Body of pancreas (tissue), 4 donors: ENCODE data around the gene WNT7B. TPM values are rescaled to one million over a fixed set of nuclear protein-coding genes. Genes with fewer than 3 reads are reported as not detected.
A peak's percentile ranks its signal among the peaks of the same experiment; 100 is the strongest.

ENCODE experiments used
- ATAC-seq: fragments of 150-250 bp; one replicate; pipeline ENCODE4 v1.9.1; 2016
- DNase-seq, 4 donors: peaks; one replicate each; pipeline ENCODE4 v3.0.0-alpha.2; 2019
- H3K27ac ChIP-seq, 4 donors: fragments of 200-600 bp; sonication (generic); 1 replicate in 3 of 4; 2 replicates in 1 of 4; pipeline versions ENCODE4 v1.5.1 to v1.6.1; 2016 to 2019; ENCODE audit warnings: mild to moderate bottlenecking in 1 of 4, mixed read lengths in 1 of 4, moderate library complexity in 1 of 4
- H3K27me3 ChIP-seq, 2 donors: fragments of 200-600 bp; sonication (generic); one replicate each; pipeline ENCODE4 v1.6.0; 2016; ENCODE audit warnings: mild to moderate bottlenecking in 1 of 2
- H3K36me3 ChIP-seq, 2 donors: fragments of 200-600 bp; sonication (generic); replicated peaks in 1 of 2; 2 replicates each; pipeline ENCODE4 v1.5.1; 2016; ENCODE audit warnings: low read depth in 2 of 2; ENCODE audit not compliant: insufficient read depth in 1 of 2
- H3K4me1 ChIP-seq: fragments of 200-600 bp; sonication (generic); one replicate; pipeline ENCODE4 v1.6.0; 2016
- H3K4me3 ChIP-seq, 2 donors: fragments of 200-600 bp; sonication (generic); 1 replicate in 1 of 2; 2 replicates in 1 of 2; pipeline ENCODE4 v1.5.1; 2016 to 2019
- H3K9me3 ChIP-seq, 3 donors: fragments of 200-600 bp; sonication (generic); 1 replicate in 2 of 3; 2 replicates in 1 of 3; pipeline ENCODE4 v1.5.1; 2016
- POLR2A ChIP-seq, 3 donors: fragments of 450-650 bp; IDR thresholded peaks; one replicate each; pipeline ENCODE4 v1.6.1; 2016; ENCODE audit warnings: antibody characterized with exemption in 3 of 3, mild to moderate bottlenecking in 2 of 3
- WGBS, 2 donors: methylation state at CpG; one replicate each; pipeline ENCODE4 v1.1.5; 2017; 5-methylcytosine and 5-hydroxymethylcytosine counted together
- intact Hi-C: fragments of 100-400 bp; cut with DNase I; formaldehyde crosslinking; loops from one replicate; pipeline ENCODE4 v1.15.1; 2023
- total RNA-seq, 2 donors: library from RNA; depleted of rRNA; stranded (reverse); fragments of >200 nt; gene quantifications; one replicate each; pipeline ENCODE4 v1.1.0, GENCODE V29; 2016
- TF ChIP-seq, protein P1 (sequence below), 7 experiments: fragments of 450-650 bp in 4 of 7; fragments of 200-600 bp in 3 of 7; sonication (generic) in 3 of 7; IDR thresholded peaks; one replicate each; pipeline ENCODE4 v1.5.1; 2016 to 2019; ENCODE audit warnings: antibody characterized with exemption in 7 of 7

WNT7B gene
- total RNA-seq, 2 donors from 2014 or later = 2.1 TPM; not detected in 1

DNA sequence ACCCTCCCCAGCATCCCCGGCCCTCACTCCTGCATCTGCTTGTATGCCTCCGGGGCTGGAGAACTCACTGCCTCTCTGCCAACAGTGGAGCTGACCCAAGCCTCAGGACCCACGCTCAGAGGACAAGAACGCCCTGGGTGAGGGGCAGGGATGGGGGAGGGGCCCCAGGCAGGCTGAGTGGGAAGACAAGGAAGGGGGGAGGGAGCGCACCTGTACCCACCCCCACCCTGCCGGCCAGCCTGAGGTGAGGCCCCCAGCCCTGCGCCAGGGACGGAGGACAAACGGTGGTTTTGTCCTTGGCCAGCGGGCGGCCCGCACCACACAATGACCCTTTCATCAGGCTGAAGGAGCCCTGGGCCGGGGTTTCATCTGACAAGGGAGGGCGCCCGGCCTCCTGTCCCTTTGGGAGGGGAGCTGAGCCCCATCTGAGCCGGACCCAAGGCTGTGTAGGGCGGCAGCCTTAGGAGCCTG lies 10.0 kb downstream of the WNT7B start:
- DNase-seq (no peak), ATAC-seq (no peak)
- no peak for TF ChIP-seq POLR2A (IDR thresholded peaks at IDR 0.05)
- TF ChIP-seq, protein P1, sequence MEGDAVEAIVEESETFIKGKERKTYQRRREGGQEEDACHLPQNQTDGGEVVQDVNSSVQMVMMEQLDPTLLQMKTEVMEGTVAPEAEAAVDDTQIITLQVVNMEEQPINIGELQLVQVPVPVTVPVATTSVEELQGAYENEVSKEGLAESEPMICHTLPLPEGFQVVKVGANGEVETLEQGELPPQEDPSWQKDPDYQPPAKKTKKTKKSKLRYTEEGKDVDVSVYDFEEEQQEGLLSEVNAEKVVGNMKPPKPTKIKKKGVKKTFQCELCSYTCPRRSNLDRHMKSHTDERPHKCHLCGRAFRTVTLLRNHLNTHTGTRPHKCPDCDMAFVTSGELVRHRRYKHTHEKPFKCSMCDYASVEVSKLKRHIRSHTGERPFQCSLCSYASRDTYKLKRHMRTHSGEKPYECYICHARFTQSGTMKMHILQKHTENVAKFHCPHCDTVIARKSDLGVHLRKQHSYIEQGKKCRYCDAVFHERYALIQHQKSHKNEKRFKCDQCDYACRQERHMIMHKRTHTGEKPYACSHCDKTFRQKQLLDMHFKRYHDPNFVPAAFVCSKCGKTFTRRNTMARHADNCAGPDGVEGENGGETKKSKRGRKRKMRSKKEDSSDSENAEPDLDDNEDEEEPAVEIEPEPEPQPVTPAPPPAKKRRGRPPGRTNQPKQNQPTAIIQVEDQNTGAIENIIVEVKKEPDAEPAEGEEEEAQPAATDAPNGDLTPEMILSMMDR (IDR thresholded peaks at IDR 0.05) = no peak
- Histone ChIP-seq H3K36me3 (no peaks in the 10 kb centered on the region), H3K9me3 (no peaks in the 10 kb centered on the region), H3K4me1 (peaks cover 10% of the 10 kb centered on the region), H3K4me3 (no peak overlapping the region), H3K27me3 (peaks cover 0 to 11% of the 10 kb centered on the region in 2 donors), H3K27ac (no peak overlapping the region)
- 7 to 29% methylated on average over 8 to 15 of the region's 17 CpGs for WGBS, 2 donors
- intact Hi-C loops = no loop called here

DNA sequence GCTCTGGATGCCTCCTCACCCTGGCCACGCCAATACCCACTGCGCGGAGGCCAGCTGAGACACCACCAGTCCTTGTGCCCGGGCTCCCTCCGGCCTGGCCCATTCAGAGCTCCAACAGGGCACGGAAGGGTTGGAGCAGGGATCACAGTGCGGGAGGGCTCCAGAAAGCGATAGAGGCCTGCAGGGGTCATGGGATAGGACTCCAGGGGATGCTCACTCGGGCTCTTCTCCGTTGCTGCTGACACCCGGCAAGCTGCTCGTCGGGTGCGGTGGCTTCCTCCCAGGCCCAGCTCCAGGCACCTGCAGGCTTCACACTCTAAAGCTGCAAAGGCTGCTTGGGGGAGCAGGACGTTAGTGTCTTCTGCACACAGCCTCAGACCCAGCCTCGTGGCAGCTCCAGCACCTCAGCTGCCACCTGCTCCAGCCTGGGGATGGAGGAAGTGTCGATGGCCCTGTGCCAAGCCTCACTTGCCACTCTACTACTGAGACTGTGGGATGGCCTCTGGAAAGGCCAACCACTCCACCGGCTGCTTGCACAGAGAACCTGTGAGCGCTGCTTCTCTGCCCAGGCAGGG lies 10.6 kb downstream of the WNT7B start:
- peaks cover 0 to 9% of the 10 kb centered on the region in 2 donors for H3K27me3 ChIP-seq
- WGBS, 2 donors = 56 to 80% methylated on average over 1 to 19 of the region's 19 CpGs
- DNase-seq = peak; percentile 31 to 62 (median 47)
- peaks cover 10% of the 10 kb centered on the region for H3K4me1 ChIP-seq
- H3K36me3 ChIP-seq = no peaks in the 10 kb centered on the region
- ATAC-seq = peak; percentile 36
- H3K27ac ChIP-seq = no peak overlapping the region
- no peaks in the 10 kb centered on the region for H3K9me3 ChIP-seq
- TF ChIP-seq, protein P1 (IDR thresholded peaks at IDR 0.05) = no peak
- no peak for TF ChIP-seq POLR2A (IDR thresholded peaks at IDR 0.05)
- intact Hi-C loops = no loop called here
- no peak overlapping the region for H3K4me3 ChIP-seq

DNA sequence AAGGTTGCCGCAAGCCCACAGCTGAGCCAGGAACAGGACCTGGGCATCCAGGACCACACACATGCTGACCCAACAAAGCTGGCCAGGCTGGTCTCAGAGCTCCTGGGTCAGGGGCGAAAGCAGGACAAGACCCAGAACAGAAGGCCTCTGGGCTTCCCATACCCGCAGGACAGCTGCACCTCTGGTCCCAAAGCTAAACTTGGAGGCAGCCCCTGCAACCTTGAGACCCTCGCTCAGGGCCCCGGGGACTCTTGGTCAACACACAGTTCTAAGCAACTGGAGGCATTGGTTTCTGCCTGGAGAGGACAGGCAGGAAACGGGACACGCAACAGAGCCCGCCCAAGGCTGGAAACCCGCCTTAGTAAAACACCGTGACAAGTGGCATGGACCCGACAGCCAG lies 11.4 kb downstream of the WNT7B start:
- peaks cover 0 to 1% of the 10 kb centered on the region in 2 donors for H3K27me3 ChIP-seq
- H3K36me3 ChIP-seq = no peaks in the 10 kb centered on the region
- H3K9me3 ChIP-seq = no peaks in the 10 kb centered on the region
- no peak overlapping the region for H3K27ac ChIP-seq
- H3K4me1 ChIP-seq = peaks cover 10% of the 10 kb centered on the region
- WGBS, 2 donors = 70 to 92% methylated on average over 2 to 11 of the region's 11 CpGs
- H3K4me3 ChIP-seq = no peak overlapping the region
- intact Hi-C loops = no loop called here
- ATAC-seq (no peak), DNase-seq (no peak)
- TF ChIP-seq, protein P1 (IDR thresholded peaks at IDR 0.05) = no peak
- TF ChIP-seq POLR2A (IDR thresholded peaks at IDR 0.05) = no peak

DNA sequence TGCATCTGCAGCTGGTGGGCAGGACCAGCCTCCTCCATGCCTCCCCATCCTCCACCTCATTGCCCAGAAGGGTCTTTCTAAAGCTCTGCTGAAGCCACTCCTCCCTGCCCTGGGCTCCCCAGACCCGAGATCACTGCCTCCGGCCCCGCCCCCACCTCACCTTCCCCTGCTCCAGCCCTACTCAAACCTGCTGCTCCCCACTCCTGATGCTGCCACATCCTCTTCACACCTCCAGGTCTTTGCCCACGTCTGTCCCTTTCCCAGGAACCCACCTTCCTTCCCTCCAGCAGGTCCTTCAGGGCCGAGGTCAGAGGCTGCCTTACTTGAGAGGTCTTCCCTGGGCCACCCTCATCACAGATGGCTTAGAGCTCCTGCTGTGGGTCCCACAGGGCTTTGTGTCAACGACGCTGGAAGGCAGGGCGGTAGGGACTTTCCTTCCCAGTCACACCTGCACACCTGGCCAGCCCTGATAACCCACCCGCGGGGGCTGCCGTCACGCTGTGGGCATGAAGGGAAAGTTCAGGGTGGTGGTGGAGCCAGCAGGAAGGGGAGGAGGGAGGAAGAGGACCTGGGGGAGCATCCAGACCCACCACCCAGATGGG lies 11.9 kb downstream of the WNT7B start:
- ATAC-seq (no peak), DNase-seq (no peak)
- WGBS, 2 donors = 32 to 34% methylated on average over 12 of the region's 12 CpGs
- no peak overlapping the region for H3K4me3 ChIP-seq
- TF ChIP-seq POLR2A (IDR thresholded peaks at IDR 0.05) = no peak
- TF ChIP-seq, protein P1 (IDR thresholded peaks at IDR 0.05) = no peak
- no peaks in the 10 kb centered on the region for H3K9me3 ChIP-seq
- no peak overlapping the region for H3K27ac ChIP-seq
- intact Hi-C loops = no loop called here
- H3K36me3 ChIP-seq = no peaks in the 10 kb centered on the region
- peaks cover 10% of the 10 kb centered on the region for H3K4me1 ChIP-seq
- no peaks in the 10 kb centered on the region for H3K27me3 ChIP-seq

DNA sequence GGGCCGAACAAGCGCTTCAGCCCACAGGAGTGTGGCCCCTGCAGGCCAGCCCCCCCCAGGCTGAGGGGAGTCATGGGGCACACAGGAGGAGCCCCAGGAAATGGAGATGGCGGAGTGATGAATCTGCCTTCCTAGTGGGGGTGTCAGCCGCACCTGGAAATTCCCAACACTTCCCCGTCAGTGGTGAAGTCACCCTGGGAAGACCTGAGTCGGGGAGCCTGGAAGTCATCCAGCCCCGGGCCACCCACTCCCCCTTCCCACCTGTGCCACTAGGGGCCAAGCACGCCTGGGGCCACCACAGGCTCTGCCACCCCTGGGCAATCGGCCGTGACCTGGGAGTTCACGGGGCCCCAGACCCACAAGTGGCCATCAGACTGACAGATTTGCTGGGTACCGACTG lies 12.6 kb downstream of the WNT7B start:
- intact Hi-C loops = no loop called here
- H3K27me3 ChIP-seq = no peaks in the 10 kb centered on the region

More for the DNA sequence above, 12.6 kb downstream of the WNT7B start:
- no peak for ATAC-seq
- 66% methylated on average over 12 of the region's 12 CpGs; no CpG with 5 or more reads in 1 of the 2 donors for whole genome bisulfite sequencing, 2 donors
- H3K36me3 ChIP-seq = no peaks in the 10 kb centered on the region
- peaks cover 10% of the 10 kb centered on the region for H3K4me1 ChIP-seq
- DNase-seq = no peak
- H3K27ac ChIP-seq = no peak overlapping the region
- no peaks in the 10 kb centered on the region for H3K9me3 ChIP-seq
- no peak overlapping the region for H3K4me3 ChIP-seq
- TF ChIP-seq, protein P1 (IDR thresholded peaks at IDR 0.05) = no peak
- TF ChIP-seq POLR2A (IDR thresholded peaks at IDR 0.05) = no peak
